ENCODE results near the gene DLGAP5. TPM values are rescaled to one million over a fixed set of nuclear protein-coding genes. Genes with fewer than 3 reads are reported as not detected.

DLGAP5 gene
- total and polyA plus RNA-seq, 4 donors, result 0.34 to 5.0 (median 0.63) TPM

GRCh38 chr14:55107766-55108554 lies 83.4 kb downstream of the DLGAP5 start:
- Histone ChIP-seq H3K27ac (ENCODE audit: low read depth in 1 of 2, low read length in 1 of 2) (peak overlapping the region; percentile 86 to 97), H3K27me3 (ENCODE audit: control insufficient read depth in 3 of 3, insufficient read depth in 3 of 3, low read length in 2 of 3) (no peaks in the 10 kb centered on the region), H3K4me1 (ENCODE audit: control insufficient read depth in 5 of 5, insufficient read depth in 5 of 5, low read length in 5 of 5) (peaks cover 10 to 27% (median 13%) of the 10 kb centered on the region in 5 donors), H3K9me3 (ENCODE audit: control insufficient read depth in 4 of 4, insufficient read depth in 3 of 4, low read length in 3 of 4) (peaks cover 0 to 2% (median 0%) of the 10 kb centered on the region in 4 donors), H3K9ac (ENCODE audit: insufficient read depth in 1 of 2, low read length in 2 of 2) (no peak overlapping the region), H3K4me3 (no peak overlapping the region), H3K36me3 (ENCODE audit: control insufficient read depth in 4 of 4, insufficient read depth in 4 of 4, low read length in 4 of 4) (no peaks in the 10 kb centered on the region)
- TF ChIP-seq CTCF (IDR thresholded peaks at IDR 0.05; ENCODE audit: control extremely low read depth, extremely low read depth), result no peak
- peak in 2 of 3 donors; percentile 53 to 69 for DNase-seq
- WGBS, 2 donors, result 16 to 42% methylated on average over 19 of the region's 19 CpGs
- ATAC-seq (ENCODE audit: insufficient read depth, low FRiP score), result peak; percentile 78

- H3K9me3 ChIP-seq (ENCODE audit: control insufficient read depth in 4 of 4, insufficient read depth in 3 of 4, low read length in 3 of 4), result peaks cover 0 to 2% (median 0%) of the 10 kb centered on the region in 4 donors
- peaks cover 14 to 32% (median 25%) of the 10 kb centered on the region in 5 donors for H3K4me1 ChIP-seq (ENCODE audit: control insufficient read depth in 5 of 5, insufficient read depth in 5 of 5, low read length in 5 of 5)
- no peak overlapping the region for H3K9ac ChIP-seq (ENCODE audit: insufficient read depth in 1 of 2, low read length in 2 of 2)
- WGBS, 2 donors, result 85 to 87% methylated on average over 7 of the region's 7 CpGs
- no peak for DNase-seq
- H3K4me3 ChIP-seq, result no peak overlapping the region
- no peak for ATAC-seq (ENCODE audit: insufficient read depth, low FRiP score)
- peak overlapping the region in 1 of 2 donors; percentile 54 for H3K27ac ChIP-seq (ENCODE audit: low read depth in 1 of 2, low read length in 1 of 2)
- TF ChIP-seq CTCF (IDR thresholded peaks at IDR 0.05; ENCODE audit: control extremely low read depth, extremely low read depth), result no peak
- no peaks in the 10 kb centered on the region for H3K27me3 ChIP-seq (ENCODE audit: control insufficient read depth in 3 of 3, insufficient read depth in 3 of 3, low read length in 2 of 3)
- no peaks in the 10 kb centered on the region for H3K36me3 ChIP-seq (ENCODE audit: control insufficient read depth in 4 of 4, insufficient read depth in 4 of 4, low read length in 4 of 4)
Measured at GRCh38 chr14:55105991-55106390, 85.4 kb downstream of the DLGAP5 start.

- H3K9me3 ChIP-seq (ENCODE audit: control insufficient read depth in 4 of 4, insufficient read depth in 3 of 4, low read length in 3 of 4), result peaks cover 0 to 2% (median 0%) of the 10 kb centered on the region in 4 donors
- H3K27ac ChIP-seq (ENCODE audit: low read depth in 1 of 2, low read length in 1 of 2), result peak overlapping the region; percentile 90 to 96
- no peaks in the 10 kb centered on the region for H3K36me3 ChIP-seq (ENCODE audit: control insufficient read depth in 4 of 4, insufficient read depth in 4 of 4, low read length in 4 of 4)
- DNase-seq (no peak), ATAC-seq (ENCODE audit: insufficient read depth, low FRiP score) (no peak)
- peak overlapping the region in 1 of 2 donors; percentile 79 for H3K9ac ChIP-seq (ENCODE audit: insufficient read depth in 1 of 2, low read length in 2 of 2)
- H3K4me1 ChIP-seq (ENCODE audit: control insufficient read depth in 5 of 5, insufficient read depth in 5 of 5, low read length in 5 of 5), result peaks cover 14 to 35% (median 30%) of the 10 kb centered on the region in 5 donors
- no peak for TF ChIP-seq CTCF (IDR thresholded peaks at IDR 0.05; ENCODE audit: control extremely low read depth, extremely low read depth)
- H3K27me3 ChIP-seq (ENCODE audit: control insufficient read depth in 3 of 3, insufficient read depth in 3 of 3, low read length in 2 of 3), result no peaks in the 10 kb centered on the region
- no peak overlapping the region for H3K4me3 ChIP-seq
- WGBS, 2 donors, result 92 to 93% methylated on average over 6 of the region's 6 CpGs
Measured at GRCh38 chr14:55103971-55104954, 87.1 kb downstream of the DLGAP5 start.

Measured in lung (tissue), 12 donors.